Suppressor macrophage treated with lipopolysaccharide for 4 hours (primary cell): ENCODE data around the gene SPRY1.

ENCODE experiments used
- DNase-seq: peaks from one replicate; pipeline ENCODE4 v3.0.0-alpha.2; 2020

Gene SPRY1

DNA sequence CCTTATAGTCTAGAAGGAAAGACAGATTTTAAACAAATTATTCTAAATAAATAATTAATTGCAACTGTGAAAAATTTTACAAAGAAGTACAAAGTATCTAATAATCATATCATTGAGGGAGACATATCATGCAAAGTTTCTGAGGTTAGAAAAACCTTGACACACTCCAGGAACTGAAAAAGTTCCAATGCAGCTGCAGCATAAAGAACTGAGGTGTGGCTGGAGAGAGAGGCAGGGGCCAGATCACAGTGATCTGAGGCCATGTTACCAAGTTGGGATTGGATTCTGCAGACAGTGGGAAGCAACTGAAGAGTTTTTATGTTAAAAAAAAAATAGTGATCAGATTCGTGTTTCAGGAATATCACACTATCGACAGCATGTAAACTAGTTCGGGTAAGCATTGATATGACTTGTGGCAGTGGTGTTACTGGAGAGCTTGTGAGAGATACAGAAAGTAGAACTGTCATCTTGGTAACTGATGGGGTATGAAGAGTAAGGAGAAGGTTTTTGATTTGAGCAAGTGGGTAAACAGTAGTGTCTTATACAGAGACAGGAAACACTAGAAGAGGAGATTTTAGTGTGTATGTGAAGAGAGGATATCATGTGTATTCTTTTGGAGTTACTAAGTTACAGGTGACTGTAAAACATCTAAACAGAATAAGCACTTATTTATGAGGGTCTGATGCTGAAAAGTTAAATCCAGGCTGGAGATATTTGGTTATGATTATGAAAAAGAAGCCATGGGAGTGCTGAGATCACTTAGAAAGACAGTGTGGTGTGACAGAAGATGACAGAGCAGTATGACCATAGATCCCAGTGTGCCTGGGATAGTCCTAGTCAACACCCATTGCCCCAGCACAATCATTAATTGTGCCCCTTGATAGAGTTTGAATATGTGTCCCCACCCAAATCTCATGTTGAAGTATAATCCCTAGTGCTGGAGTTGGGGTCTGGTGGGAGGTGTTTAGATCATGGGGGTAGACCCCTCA is 15.6 kb upstream of the SPRY1 start:
- DNase-seq = no peak

DNA sequence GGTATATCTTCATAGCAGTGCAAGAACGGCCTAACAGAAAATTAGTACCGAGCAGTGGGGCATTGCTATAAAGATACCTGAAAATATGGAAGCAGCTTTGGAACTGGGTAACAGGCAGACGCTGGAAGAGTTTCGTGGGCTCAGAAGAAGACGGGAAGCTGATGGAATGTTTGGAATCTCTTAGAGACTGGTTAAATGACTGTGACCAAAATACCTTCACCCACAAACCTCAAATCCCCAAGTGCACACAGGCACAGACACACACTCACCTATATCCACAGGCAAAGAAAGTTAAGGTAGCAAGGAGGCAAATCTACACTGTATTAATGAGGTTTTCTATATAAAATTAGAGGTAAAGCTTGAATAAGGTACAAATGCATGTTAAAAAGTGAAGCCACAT is 14.6 kb upstream of the SPRY1 start:
- no peak for DNase-seq

DNA sequence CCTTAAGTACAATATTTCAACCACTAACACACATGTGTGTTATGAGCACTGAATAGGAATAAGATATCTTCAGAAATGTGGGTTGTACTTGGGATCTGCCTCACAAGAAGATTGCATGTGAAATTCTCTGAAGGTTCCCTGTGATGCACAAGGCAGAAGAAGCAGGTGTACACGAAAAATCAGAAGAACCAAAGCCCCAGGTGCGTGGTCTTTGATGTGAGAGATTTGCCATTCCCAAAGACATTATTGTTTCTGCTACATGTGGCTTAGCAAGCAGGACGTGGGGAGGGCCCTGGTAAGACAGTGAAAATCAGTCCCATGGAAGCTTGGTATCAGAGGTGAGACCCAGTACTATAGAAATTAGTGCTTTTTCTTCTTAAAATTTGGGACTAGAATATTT is 13.0 kb upstream of the SPRY1 start:
- DNase-seq = no peak

DNA sequence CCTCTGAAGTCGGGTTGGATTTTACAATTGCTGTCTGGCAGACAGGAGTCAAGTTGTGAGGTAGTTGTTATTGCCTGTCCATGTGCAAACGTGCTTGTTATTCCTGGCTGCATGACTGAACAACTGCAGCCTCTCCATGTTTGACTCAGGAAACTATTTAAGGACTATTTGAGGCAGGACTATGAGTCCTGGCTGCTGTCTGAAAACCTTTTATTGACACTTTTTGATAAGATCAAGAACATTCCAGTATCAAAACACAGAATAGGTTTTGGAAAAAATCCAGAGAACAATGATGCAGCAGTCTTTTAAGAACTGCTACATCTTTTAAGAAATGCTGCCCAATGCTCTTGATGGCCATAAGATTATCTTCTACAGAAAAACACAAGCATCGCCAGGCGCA is 10.0 kb upstream of the SPRY1 start:
- DNase-seq = no peak

DNA sequence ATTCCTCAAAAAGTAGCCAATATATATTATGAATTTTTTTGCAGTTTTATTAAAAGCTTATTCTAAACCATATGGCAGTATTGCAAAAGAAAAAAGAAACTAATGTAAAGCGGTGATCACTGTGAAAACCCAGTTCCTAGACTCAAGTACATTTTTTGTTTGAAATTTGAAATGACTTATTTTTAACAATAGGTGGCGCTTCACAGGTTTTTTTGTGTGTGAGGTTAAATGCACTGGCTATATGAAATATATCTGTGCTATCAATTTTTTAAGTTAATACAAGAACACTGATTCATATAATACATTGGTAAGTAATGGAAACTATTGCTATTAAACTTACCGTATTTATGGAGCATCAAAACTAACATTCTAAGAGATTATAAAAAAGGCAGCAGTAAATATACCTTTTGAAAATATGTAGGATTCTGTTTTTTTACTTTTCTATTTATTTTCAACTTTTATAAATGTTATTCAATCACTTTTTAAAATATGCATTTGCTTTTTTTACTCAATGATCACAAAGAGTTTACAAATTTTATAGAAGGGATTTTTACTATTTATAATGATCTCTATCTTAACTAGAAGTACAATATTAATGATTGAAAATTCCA is 5.6 kb upstream of the SPRY1 start:
- DNase-seq = peak; percentile 36

DNA sequence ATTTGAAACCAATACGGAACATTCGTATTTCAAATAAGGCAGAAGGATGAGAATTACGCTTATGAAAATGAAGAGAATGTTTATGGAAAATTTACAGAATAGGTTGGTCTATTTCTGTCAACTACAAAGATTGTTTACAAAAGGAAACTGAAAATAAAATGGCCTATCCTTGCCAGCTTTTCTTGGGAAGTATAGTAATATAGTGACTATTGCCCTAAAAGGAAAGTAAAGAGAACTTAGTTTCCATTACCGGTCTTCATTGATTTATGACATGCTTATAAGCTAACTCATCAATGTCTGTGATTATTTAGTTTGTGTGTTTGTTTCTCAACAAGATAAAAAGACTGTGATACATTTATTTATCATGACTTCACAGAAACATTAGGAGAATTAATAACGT is 2.9 kb upstream of the SPRY1 start:
- DNase-seq = peak; percentile 50

DNA sequence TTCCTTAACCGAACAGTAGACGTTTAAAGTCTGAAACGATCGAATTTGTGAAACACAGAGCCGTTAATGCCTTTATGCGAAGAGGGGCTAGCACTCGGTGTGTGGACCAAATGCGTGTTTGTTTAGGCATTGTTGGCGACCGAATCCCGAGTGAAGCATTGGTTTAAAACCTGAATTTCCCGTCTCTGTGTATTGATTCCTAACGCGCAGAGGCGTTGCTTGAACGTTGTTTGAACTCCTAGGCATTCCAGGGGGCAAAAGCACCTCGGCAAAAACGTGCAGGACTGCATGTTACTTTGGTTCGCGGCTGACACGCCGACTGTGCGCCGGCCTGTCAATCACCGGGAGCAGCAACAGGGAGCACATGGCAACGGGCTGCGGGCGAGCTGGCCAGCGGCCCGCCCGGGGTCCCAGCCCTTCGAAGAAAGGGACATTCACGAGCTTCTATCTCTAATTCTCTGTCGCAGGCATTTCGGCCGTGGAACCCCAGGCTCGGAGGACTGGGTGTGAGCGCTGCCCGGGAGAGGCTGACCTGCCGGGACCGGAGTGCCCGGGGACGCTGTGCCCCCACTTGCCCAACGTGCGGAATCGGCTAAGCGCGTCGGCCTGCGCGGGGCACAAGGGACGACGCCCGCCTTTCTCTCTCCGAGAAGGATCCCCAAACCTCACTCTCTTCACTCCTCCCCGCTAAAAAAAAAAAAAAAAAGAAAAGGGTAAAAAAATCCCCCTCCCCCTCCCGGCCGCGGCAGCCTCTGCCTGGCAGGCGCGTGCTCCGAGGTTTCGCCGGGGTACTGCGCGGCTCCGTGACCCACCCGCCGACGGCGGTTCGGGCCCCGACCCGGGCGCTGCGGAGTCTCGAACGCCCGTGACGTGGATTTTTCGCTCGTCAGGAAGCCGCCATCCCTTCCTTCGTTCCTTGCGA is 810 bp downstream of the SPRY1 start:
- peak; percentile 14 for DNase-seq

DNA sequence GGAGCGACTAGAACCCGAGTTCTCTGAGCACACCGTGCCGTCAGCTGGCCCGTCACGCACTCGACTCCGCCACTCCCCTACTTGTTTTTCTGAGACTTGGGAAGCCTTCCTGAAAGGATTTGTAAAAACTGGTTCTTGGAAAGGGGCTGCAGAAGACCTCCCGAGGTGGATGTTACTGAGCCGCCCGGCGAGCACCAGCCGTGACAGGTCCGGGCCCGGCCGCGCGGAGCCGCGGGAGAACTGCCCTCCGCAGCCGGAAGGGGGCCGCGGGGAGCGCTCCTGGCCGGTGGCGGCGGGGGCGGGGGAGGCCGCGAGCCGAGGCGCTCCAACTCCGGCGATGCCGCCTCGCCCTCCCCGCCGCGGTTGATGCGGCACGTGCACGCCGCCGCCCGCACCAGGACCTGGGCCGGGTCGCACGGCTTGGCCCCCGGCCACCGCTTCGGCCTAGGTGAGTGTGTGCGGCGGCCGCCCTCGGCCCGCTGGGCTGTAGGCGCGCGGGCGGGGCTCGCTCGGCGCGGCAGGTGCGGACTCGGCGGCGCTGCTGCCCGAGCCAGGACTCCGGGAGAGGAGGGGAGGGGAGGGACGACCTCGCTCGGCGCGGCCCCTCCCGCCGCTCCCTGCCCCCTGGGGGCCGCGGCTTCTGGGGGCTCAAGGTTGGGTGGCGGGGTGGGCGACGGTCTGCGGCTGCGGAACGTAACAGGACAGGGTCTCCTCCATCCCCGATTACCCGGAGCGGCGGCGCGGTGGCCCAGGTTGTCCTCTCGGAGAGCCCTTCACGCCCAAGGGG is 1.7 kb downstream of the SPRY1 start:
- DNase-seq = peak; percentile 74

DNA sequence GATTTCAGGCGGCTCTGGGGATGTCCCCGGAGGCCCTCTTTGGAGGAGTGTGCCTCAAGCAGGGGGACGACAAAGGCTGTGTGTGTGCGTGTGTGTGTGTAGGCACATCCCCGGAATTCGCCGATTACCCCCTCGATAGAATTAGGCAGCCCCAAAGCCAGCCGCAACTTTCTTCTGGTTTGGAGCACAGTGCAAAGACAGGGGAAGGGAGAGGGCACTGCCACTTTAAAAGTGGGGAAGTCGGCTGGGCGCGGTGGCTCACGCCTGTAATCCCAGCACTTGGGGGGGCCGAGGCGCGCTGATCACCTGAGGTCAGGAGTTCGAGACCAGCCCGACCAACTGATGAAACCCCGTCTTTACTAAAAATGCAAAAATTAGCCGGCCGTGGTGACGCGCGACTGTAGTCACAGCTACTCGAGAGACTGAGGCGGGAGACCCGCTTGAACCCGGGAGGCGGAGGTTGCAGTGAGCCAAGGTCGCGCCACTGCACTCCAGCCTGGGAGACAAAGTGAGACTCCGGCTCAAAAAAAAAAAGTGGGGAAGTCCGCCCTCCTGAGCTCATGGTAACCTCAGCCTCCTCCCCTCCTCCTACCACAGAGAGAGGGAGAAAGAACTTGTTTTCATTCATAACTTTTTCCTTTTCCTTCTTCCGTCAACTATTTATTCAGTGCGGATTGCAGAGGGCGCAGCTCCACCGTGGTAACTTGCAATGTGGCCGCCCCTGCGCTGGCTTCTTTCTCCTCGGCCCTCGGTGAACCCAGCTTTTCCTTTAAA is 2.4 kb downstream of the SPRY1 start:
- peak; percentile 32 for DNase-seq

DNA sequence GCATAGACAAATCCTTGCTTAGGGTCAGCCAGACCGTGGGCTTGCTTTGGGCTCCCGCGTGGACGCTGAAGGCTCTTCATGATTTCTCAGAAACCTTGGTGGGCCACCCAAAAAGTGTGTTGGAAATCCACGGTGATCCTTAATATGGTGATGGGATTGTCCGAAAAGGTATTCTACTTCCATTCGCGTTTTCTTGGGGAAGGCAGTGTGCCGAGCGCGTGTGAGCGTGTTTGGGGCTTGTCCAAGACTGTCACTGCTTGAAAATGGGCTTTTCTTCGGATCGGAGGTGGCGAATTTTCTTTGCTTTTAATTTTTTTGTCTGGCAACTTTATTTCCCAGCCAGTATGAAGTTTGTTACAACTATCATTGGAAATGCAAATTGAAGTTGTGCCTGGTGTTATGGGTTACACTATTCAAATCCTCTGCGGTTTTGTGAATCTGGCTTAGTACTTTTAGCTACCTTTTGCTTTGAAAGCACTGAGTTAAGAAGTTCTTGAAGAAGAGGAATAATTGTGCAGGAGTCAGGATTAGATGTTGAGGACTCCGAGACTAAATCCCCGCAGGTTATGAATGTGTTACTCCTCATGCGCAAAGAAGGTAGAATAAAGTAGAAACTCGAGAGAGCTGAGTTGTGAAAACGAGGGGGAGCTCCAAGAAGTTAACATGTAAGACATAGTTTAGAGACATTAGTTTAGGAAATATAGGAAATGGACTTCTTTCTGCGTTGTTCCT is 3.2 kb downstream of the SPRY1 start:
- DNase-seq = no peak

DNA sequence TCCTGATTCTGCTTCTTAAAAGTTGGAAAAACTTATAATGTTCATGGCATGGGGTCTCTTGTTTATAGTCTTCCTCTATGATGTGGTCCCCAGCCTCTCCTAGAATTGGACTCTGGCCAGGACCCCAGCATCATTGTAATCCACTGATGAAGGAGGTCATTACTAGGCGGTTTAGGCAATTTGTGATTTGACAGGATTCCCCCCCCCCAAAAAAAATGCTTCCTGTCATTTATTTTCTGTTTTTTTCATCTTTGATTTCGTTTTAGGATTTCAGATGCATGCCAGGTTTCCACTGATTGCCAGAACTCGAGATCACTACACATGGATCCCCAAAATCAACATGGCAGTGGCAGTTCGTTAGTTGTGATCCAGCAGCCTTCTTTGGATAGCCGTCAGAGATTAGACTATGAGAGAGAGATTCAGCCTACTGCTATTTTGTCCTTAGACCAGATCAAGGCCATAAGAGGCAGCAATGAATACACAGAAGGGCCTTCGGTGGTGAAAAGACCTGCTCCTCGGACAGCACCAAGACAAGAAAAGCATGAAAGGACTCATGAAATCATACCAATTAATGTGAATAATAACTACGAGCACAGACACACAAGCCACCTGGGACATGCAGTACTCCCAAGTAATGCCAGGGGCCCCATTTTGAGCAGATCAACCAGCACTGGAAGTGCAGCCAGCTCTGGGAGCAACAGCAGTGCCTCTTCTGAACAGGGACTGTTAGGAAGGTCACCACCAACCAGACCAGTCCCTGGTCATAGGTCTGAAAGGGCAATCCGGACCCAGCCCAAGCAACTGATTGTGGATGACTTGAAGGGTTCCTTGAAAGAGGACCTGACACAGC is 4.9 kb downstream of the SPRY1 start:
- no peak for DNase-seq

DNA sequence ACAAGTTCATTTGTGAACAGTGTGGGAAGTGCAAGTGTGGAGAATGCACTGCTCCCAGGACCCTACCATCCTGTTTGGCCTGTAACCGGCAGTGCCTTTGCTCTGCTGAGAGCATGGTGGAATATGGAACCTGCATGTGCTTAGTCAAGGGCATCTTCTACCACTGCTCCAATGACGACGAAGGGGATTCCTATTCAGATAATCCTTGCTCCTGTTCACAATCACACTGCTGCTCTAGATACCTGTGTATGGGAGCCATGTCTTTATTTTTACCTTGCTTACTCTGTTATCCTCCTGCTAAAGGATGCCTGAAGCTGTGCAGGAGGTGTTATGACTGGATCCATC is 5.5 kb downstream of the SPRY1 start:
- DNase-seq = no peak

DNA sequence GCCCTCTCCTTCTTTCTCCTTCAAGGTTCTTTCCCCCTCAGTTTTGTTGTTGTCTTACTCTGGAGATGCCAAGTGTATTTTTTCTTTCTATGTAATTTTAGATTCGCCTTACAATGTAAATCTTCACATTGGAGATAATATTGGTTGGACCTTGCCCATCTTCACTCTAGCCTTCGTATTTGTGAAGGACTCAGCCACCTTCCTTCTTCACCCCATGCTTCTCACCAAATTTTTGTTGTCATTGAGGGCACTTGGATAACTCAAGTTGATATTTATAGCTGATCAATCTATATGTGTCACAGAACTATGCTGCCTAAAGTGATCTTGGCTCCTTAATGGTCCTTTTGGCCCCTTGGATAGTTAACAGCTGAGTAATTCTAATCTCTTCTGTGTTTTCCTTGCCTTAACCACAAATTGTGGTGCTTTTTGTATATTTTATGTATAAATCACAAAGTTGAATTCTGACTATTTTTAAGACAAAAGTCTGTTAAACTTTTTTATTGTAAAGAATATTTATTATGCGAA is 6.5 kb downstream of the SPRY1 start:
- DNase-seq = no peak

DNA sequence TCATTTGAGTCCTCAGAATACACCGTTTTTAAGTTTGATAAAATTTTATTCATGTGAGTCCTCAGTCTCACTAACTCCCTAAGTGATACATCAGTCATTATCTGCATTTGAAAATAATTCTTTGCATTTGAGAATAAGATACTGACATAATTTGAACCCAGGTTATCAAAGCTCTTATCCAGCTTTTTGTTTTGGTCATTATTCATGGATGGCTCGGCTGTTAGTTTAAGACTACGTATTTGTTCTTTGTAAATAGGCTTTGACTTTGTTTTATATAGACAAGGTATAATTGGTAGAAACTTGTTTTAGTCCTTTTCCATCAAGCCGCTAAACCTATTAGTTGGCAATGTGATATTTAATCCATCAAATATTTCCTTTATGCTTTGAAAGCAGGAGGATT is 7.9 kb downstream of the SPRY1 start:
- no peak for DNase-seq

DNA sequence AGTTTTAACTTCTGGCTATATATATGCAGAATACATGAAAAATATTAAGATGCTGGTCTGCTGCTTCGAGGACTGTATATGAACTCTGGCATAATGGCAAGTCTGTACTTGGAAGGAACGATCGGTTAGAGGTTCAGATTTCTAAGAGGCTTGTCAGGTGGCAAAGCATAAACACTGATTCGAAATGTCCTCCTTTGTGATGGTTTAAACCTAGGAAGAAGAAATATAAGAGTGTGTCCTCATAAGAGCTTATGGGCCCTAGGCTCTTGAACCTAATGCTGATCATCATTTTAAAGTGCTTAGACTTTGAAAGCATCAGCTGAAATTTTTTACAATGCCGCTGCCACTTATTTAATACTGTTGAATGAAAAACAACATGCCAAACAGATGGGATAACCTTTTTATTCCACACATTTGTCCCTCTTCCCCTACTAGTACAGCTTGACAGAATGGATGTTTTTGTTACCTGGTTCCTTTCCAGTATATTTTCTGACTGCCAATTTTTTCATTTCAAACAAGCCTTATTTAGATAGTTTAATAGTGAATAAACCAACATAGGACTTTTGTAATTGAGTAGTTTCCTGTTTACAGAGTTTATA is 8.8 kb downstream of the SPRY1 start:
- DNase-seq = no peak

DNA sequence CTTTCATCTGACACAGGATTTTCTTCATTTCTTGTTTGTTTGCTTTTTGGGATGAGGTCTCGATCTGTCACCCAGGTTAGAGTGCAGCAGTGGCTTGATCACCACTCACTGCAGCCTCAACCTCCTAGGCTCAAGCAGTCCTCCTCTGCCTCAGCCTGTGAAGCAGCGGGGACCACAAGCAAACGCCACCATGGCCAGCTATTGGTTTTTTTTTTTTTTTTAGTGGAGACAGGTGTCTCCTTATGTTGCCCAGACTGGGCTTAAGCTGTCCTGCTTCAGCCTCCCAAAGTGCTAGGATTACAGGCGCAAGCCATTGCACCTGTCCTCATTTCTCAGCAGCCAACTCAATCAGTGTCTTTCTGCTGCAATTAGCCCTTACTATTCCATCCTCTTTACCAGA is 10.3 kb downstream of the SPRY1 start:
- DNase-seq = no peak

DNA sequence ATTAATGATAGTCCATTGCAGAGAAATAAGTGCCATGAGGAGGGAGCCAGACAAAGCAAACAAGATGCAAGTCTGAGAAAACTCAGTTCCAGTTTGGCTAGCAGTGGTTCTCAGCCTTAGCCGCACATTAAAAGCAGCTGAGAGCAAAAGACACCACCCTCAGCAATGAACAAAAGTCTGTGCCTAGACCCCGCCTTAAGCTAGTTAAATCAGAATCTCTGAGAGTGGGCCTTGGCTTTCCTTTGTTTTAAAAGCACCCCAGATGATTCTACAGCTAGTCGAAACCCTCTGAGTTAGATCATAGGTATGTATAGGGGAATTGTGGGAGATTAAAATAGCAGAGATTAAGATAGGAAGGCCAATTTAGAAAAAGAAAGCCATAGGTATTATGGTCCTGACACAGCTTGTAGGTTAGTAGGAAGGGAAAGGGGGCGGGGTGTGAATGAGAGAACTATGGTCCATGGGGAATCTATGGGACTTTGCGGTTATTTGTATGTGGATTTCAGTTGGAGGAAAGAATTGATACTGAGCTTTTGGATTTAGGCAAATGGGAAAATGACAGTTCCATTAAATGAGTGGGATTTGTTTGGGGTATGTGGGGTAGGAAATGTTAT is 12.0 kb downstream of the SPRY1 start:
- no peak for DNase-seq

DNA sequence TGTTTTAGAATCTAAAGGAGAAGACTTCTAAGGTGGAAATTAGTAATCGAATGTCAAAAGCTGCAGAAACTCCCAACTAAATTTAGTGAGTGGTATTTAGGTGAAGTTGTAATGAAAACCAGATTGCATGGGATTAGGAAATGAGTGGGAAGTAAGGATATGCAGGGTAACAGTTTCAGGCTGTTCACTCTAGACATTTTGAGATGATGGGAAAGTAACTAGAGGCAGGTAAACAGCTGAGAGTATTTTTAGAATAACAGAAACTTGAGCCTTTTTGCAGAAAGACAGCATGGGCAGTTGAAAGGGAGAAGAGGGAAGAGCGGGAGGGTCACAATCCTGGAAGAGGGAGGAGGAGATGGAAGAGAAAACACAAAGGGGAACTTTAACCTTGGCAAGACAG is 12.7 kb downstream of the SPRY1 start:
- no peak for DNase-seq

DNA sequence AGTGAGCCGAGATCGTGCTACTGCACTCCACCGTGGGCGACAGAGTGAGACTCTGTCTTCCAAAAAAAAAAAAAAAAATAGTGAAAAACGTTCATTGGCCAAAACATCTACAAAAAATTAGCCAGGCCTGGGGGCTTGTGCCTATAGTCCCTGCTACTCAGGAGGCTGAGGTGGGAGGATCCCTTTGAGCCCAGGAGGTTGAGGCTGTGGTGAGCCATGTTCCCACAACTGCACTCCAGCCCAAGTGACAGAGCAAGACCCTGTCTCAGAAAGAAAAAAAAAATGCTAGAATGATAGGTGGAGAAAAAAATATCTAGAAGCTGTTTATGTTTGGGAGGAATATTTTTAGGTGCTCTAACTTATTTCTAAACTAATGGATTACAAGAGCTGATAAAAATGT is 14.9 kb downstream of the SPRY1 start:
- DNase-seq = no peak
